HepG2 (cell line): ENCODE results near the gene VAX1. TPM values are rescaled to one million over a fixed set of nuclear protein-coding genes. Genes with fewer than 3 reads are reported as not detected.

ENCODE experiments used
- SATB2 ChIP-seq: sonication (generic); formaldehyde crosslinking; IDR thresholded peaks from 2 replicates; pipeline ENCODE4 v1.5.0; 2020; ENCODE audit warnings: missing genetic modification reagents
- SRSF1 ChIP-seq: fragments of 200-400 bp; formaldehyde crosslinking; optimal IDR thresholded peaks from 2 replicates; pipeline ENCODE3; 2017; ENCODE audit warnings: mild to moderate bottlenecking, low read depth, low read length, moderate library complexity
- ZEB1 ChIP-seq: IDR thresholded peaks from 2 replicates; pipeline ENCODE4 v1.6.1; 2012; ENCODE audit warnings: mild to moderate bottlenecking, low read depth, inconsistent platforms; ENCODE audit not compliant: insufficient replicate concordance
- polyA plus RNA-seq, 8 experiments: library from polyadenylated mRNA; depleted of rRNA in 3 of 8; stranded (reverse) in 7 of 8; unstranded in 1 of 8; fragments of >200 nt; fragmentation: Illumina TruSeq in 4 of 8; extraction: Trizol in 4 of 8; gene quantifications; 2 replicates each; pipeline versions ENCODE4 v1.2.1 to v1.2.3, GENCODE V29; 2011 to 2016; ENCODE audit warnings: low read depth in 4 of 8, missing spikeins in 1 of 8, mixed read lengths in 1 of 8; ENCODE audit not compliant: insufficient read depth in 1 of 8
- total RNA-seq, 5 experiments: library from RNA; depleted of rRNA; stranded (reverse); fragments of >200 nt; fragmentation: Illumina TruSeq; extraction: Trizol; gene quantifications; 2 replicates each; pipeline ENCODE4 v1.2.3, GENCODE V29; 2016; ENCODE audit warnings: low read depth in 1 of 5
- TF ChIP-seq, protein P1 (sequence below): sonication (generic); formaldehyde crosslinking; IDR thresholded peaks from 2 replicates; pipeline ENCODE4 v1.8.1; 2022; ENCODE audit warnings: low read depth, mild to moderate bottlenecking, missing genetic modification reagents
- TF ChIP-seq, protein P2 (sequence below): sonication (generic); formaldehyde crosslinking; IDR thresholded peaks from 2 replicates; pipeline ENCODE4 v1.4.0; 2020; ENCODE audit warnings: missing genetic modification reagents
- TF ChIP-seq, protein P3 (sequence below): sonication (generic); formaldehyde crosslinking; IDR thresholded peaks from 2 replicates; pipeline ENCODE4 v1.4.0; 2020; ENCODE audit warnings: missing genetic modification reagents

VAX1 gene
- total and polyA plus RNA-seq, 2 of the 13 experiments (the other 11 are each of a cell fraction or from before 2014, with no cell fraction given), result not detected

DNA sequence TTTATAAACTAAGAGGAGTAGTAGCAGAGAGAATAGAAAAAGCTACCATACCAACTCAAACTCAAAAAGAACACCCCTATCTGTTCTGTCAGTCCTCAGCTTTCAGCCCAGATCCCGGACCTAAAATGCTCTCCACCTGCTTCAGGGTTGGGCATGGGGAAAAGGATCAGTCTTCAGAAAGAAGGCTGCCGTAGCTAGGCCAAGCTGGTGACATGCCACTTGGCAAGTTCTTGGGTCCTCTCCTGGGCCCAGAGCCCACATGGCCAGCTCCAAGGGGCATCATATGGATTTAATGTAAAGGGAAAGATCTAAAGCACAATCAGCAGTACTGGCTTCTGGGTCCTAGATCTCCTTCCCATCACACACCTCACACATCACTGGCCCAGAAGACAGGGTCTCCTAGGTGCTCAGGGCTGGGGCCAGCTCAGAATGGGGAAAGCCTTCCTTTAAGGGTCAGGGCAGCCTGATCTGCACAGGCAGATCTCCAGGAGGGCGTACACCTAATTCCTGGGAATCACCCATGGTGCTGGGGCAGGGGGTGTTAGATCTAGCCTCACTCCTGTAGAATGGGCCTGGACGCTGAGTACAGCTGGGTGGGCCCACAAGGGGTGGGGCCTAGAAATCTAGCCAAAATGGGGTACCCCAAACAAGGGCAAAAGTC is 2.5 kb downstream of the VAX1 start (continued):
- TF ChIP-seq, protein P1, sequence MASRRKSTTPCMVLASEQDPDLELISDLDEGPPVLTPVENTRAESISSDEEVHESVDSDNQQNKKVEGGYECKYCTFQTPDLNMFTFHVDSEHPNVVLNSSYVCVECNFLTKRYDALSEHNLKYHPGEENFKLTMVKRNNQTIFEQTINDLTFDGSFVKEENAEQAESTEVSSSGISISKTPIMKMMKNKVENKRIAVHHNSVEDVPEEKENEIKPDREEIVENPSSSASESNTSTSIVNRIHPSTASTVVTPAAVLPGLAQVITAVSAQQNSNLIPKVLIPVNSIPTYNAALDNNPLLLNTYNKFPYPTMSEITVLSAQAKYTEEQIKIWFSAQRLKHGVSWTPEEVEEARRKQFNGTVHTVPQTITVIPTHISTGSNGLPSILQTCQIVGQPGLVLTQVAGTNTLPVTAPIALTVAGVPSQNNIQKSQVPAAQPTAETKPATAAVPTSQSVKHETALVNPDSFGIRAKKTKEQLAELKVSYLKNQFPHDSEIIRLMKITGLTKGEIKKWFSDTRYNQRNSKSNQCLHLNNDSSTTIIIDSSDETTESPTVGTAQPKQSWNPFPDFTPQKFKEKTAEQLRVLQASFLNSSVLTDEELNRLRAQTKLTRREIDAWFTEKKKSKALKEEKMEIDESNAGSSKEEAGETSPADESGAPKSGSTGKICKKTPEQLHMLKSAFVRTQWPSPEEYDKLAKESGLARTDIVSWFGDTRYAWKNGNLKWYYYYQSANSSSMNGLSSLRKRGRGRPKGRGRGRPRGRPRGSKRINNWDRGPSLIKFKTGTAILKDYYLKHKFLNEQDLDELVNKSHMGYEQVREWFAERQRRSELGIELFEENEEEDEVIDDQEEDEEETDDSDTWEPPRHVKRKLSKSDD (CRISPR knock-in tag), result no peak
- TF ChIP-seq, protein P2, sequence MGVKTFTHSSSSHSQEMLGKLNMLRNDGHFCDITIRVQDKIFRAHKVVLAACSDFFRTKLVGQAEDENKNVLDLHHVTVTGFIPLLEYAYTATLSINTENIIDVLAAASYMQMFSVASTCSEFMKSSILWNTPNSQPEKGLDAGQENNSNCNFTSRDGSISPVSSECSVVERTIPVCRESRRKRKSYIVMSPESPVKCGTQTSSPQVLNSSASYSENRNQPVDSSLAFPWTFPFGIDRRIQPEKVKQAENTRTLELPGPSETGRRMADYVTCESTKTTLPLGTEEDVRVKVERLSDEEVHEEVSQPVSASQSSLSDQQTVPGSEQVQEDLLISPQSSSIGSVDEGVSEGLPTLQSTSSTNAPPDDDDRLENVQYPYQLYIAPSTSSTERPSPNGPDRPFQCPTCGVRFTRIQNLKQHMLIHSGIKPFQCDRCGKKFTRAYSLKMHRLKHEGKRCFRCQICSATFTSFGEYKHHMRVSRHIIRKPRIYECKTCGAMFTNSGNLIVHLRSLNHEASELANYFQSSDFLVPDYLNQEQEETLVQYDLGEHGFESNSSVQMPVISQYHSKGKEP (CRISPR knock-in tag), result no peak
- TF ChIP-seq ZEB1, result no peak
- TF ChIP-seq, protein P3, sequence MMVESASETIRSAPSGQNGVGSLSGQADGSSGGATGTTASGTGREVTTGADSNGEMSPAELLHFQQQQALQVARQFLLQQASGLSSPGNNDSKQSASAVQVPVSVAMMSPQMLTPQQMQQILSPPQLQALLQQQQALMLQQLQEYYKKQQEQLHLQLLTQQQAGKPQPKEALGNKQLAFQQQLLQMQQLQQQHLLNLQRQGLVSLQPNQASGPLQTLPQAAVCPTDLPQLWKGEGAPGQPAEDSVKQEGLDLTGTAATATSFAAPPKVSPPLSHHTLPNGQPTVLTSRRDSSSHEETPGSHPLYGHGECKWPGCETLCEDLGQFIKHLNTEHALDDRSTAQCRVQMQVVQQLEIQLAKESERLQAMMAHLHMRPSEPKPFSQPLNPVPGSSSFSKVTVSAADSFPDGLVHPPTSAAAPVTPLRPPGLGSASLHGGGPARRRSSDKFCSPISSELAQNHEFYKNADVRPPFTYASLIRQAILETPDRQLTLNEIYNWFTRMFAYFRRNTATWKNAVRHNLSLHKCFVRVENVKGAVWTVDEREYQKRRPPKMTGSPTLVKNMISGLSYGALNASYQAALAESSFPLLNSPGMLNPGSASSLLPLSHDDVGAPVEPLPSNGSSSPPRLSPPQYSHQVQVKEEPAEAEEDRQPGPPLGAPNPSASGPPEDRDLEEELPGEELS (CRISPR knock-in tag), result no peak
- no peak for TF ChIP-seq SRSF1
- TF ChIP-seq SATB2 (CRISPR knock-in tag), result no peak
